ENCODE data around the gene RRN3. TPM values are rescaled to one million over a fixed set of nuclear protein-coding genes. Genes with fewer than 3 reads are reported as not detected.

RRN3 gene
- total and polyA plus RNA-seq, 9 of the 15 experiments (the other 6 are each of a cell fraction or from before 2014, with no cell fraction given): 22.2 to 49.5 (median 28.4) TPM

DNA sequence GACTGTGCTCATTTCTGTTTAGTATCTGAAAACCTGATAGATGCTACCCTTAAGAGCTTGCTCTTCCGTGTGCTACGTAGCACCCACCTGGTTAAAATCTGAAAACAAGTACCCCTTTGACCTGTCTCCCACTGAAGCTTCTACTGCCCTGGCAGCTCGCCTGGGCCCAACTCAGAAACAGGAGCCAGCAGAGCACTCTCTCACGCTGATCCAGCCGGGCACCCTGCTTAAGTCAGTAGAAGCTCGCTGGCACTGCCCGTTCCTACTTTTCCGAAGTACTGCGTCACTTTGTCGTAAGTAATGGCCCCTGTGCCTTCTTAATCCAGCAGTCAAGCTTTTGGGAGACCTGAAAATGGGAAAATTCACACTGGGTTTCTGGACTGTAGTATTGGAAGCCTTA lies 57.1 kb downstream of the RRN3 start (continued):
- no peak for TF ChIP-seq CHAMP1 (IDR thresholded peaks at IDR 0.05)
- TF ChIP-seq PHTF2 (CRISPR knock-in tag; IDR thresholded peaks at IDR 0.05): no peak
- no peak for TF ChIP-seq SREBF2 (CRISPR knock-in tag; IDR thresholded peaks at IDR 0.05)
- no peak for TF ChIP-seq MEF2A (IDR thresholded peaks at IDR 0.05; ENCODE audit: control insufficient read depth, low read depth, low read length)
- no peak for TF ChIP-seq ZBTB26 (CRISPR knock-in tag; IDR thresholded peaks at IDR 0.05)

- in situ Hi-C loops (cut with MboI): no loop called here
- Histone ChIP-seq H3K36me3 (ENCODE audit: control insufficient read depth, insufficient read depth, low read length) (peaks cover 90% of the 10 kb centered on the region; the same call in 2 of the 3 replicates), H3K79me2 (ENCODE audit: control insufficient read depth, insufficient read depth, low read length) (no peaks in the 10 kb centered on the region), H4K20me1 (replicated peaks; ENCODE audit: control insufficient read depth, insufficient read depth, low read length) (0 out of 2 replicates have a peak, but pooled peaks cover 6% of the 10 kb centered on the region), H3K4me1 (replicated peaks in 1 of 2; ENCODE audit: control insufficient read depth in 2 of 2, insufficient read depth in 2 of 2, low read length in 2 of 2) (no peaks in the 10 kb centered on the region; a peak in 1 of 5 replicates), H3K4me3 (no peak overlapping the region), H3K4me2 (ENCODE audit: insufficient read depth, low read length) (no peak overlapping the region), H3K27ac (ENCODE audit: extremely low read depth, low read depth, low read length) (no peak overlapping the region), H3K9me1 (ENCODE audit: control insufficient read depth, insufficient read depth, low read length) (no peaks in the 10 kb centered on the region), H3K9ac (ENCODE audit: insufficient read depth in 1 of 2, low read depth in 2 of 2, low read length in 2 of 2) (no peak overlapping the region), H2AFZ (ENCODE audit: low read depth, low read length) (no peak overlapping the region), H3K27me3 (ENCODE audit: control insufficient read depth in 2 of 2, insufficient read depth in 2 of 2, low read length in 2 of 2) (no peaks in the 10 kb centered on the region), H3K9me3 (replicated peaks; ENCODE audit: control insufficient read depth, insufficient read depth, low read depth, low read length) (no peaks in the 10 kb centered on the region)
- TF ChIP-seq, protein P1, sequence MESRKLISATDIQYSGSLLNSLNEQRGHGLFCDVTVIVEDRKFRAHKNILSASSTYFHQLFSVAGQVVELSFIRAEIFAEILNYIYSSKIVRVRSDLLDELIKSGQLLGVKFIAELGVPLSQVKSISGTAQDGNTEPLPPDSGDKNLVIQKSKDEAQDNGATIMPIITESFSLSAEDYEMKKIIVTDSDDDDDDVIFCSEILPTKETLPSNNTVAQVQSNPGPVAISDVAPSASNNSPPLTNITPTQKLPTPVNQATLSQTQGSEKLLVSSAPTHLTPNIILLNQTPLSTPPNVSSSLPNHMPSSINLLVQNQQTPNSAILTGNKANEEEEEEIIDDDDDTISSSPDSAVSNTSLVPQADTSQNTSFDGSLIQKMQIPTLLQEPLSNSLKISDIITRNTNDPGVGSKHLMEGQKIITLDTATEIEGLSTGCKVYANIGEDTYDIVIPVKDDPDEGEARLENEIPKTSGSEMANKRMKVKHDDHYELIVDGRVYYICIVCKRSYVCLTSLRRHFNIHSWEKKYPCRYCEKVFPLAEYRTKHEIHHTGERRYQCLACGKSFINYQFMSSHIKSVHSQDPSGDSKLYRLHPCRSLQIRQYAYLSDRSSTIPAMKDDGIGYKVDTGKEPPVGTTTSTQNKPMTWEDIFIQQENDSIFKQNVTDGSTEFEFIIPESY (CRISPR knock-in tag; IDR thresholded peaks at IDR 0.05): peak; percentile 49; the same call in 1 of the 2 replicates
- TF ChIP-seq, protein P2, sequence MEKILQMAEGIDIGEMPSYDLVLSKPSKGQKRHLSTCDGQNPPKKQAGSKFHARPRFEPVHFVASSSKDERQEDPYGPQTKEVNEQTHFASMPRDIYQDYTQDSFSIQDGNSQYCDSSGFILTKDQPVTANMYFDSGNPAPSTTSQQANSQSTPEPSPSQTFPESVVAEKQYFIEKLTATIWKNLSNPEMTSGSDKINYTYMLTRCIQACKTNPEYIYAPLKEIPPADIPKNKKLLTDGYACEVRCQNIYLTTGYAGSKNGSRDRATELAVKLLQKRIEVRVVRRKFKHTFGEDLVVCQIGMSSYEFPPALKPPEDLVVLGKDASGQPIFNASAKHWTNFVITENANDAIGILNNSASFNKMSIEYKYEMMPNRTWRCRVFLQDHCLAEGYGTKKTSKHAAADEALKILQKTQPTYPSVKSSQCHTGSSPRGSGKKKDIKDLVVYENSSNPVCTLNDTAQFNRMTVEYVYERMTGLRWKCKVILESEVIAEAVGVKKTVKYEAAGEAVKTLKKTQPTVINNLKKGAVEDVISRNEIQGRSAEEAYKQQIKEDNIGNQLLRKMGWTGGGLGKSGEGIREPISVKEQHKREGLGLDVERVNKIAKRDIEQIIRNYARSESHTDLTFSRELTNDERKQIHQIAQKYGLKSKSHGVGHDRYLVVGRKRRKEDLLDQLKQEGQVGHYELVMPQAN (IDR thresholded peaks at IDR 0.05; ENCODE audit: borderline replicate concordance): no peak
- no peak for TF ChIP-seq KAT7 (CRISPR knock-in tag; IDR thresholded peaks at IDR 0.05; ENCODE audit: borderline replicate concordance)
- no peak for TF ChIP-seq KDM2B (CRISPR knock-in tag; IDR thresholded peaks at IDR 0.05)
- FAIRE-seq: no peak
- BruUV-seq (replicated peaks): no TSS peak
- POLR2A ChIA-PET: no interaction called here
- CTCF ChIA-PET (ENCODE audit: low intra/inter-chr PET ratio): no interaction called here
- no peak for ATAC-seq
- DNase-seq (ENCODE audit: extremely low read depth in 1 of 4, low spot score in 3 of 4): no peak
- WGBS (ENCODE audit: insufficient coverage, low coverage, missing lambda C conversion rate): 80% methylated on average over 15 of the region's 15 CpGs
- intact Hi-C loops (cut with micrococcal nuclease): no loop called here
Observed at GRCh38 chr16:15035163-15035729, 58.8 kb downstream of the RRN3 start.
